Hepatic stellate cell (primary cell): Measurements from ENCODE around the gene LMF1.
"Not testable (repeated sequence)": the region's sequence is repeated elsewhere in the genome, so short reads cannot be mapped to it uniquely, and the experiment has no call there.

ENCODE experiments used
- DNase-seq: peaks from one replicate; pipeline ENCODE4 v3.0.0; 2011; ENCODE audit warnings: low spot score

Gene LMF1

DNA sequence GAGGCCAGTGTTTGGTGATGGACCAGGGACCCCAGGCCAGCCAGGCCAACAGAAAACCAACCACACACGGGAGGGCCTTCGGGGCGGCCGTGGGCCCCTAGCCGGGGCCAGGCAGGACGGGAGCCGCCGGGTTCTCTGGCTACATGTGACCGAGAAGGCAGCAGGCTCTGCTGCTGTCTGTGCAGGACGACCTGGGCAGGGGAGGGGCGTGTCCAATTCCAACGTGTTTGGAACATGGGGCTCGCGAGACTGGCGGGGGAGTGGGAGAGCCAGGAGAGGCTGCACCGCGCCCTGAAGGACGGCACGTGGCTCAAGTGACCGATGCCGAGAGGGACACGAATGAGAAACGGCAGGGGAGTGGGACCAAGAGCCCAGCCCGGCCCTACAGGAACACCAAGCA lies 75.4 kb downstream of the LMF1 start:
- no peak for DNase-seq

DNA sequence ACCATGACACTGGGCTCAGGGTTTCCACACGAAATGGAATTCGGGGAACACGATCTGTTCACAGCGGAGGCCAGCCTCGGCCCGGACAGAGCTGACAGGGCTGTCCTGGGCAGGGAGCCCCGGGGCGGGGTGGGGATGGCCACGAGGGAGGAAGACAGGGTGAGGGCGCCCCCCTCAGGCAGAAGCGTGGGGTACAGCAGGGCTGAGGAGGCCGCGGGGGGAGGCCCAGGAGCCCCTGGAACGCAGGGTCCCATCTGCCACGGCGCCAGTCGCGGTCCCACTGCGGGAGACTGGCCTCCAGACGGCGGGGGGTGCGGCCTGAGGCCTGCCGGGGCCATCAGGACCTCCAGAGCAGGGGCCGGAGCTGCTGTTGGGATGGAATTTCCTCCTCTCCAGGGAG lies 75.9 kb downstream of the LMF1 start:
- DNase-seq: no peak

DNA sequence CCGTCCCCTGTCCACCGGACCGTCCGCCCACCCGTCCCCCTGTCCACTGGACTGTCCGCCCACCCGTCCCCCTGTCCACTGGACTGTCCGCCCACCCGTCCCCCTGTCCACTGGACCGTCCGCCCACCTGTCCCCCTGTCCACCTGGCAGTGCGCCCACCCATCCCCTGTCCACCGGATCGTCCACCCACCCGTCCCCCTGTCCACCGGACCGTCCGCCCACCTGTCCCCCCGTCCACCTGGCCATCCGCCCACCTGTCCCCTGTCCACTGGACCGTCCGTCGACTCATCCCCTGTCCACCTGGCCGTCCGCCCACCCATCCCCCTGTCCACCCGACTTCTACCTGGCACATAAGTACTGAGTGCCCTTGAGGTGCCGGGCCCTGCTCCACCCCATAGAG lies 76.6 kb downstream of the LMF1 start:
- no peak for DNase-seq

DNA sequence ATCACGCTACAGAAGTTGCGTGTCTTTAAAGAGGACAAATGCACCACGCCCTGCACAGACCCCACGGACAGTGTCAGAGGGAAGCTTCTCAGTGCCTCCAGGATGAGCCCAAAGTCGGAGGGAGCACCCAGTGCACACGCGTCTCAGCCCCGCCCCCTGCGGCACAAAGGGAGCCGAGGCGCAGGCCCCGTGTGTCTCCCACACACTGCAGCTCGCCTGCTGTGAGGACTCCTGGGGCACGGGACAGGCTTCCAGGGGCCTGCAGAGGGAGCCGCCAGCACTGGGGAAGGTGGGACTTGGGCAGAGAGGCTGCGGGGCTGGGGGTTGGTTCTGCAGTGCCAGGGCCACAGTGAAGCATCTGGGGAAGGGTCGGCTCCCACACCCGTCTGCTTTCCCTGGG lies 77.4 kb downstream of the LMF1 start:
- DNase-seq: no peak

DNA sequence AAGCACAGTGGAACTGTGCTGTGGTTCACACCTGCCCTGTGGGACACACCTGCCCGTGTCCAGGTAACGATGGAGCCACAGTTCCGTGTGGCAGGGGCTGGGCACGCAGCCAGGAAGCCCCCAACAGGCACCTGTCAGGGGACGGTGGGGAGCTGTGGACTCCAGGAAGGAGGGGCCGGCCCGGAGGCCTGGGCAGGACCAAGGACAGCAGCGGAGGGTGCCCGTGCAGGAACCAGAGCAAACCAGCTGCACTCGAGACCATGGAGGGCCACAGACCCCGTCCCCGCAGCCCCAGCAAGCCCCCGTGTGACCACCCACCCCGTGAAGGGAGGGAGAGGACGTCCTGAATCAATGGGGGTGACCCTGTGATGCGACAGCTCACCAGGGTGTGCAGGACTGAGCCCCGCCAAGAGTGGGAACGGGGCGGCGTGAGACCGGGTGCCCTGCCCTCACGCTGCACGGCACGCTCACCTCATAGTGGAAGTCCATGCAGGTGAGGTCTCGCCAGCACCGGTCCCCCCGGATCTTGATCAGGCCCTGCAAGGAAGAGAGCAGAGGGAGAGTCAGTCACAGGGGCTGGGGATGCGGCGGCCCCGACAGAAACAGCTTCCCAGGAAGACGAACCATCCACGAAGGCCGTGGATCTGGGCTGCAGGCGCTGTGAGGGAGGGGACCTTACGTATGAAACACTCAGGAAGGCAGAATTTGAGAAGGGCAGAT lies 78.1 kb downstream of the LMF1 start:
- DNase-seq: no peak

DNA sequence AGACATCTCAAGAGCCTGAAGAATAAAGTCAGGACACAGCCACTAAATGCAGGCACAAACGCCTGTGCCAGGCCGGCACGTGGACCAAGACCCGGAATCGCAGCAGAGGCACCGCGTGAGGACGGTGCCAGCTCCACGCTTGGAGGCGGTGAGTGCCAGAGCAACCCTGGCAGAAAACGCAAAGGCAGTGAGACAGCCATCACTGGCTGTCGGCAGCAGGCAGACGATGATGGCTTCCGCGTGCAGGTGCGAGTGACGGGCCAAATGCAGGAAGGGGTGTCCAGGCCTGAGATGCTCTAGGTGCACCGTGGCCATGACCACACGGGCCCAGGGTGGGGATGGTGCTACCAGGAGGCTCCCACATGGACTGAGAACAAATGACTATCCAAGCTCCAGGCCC lies 78.8 kb downstream of the LMF1 start:
- no peak for DNase-seq

DNA sequence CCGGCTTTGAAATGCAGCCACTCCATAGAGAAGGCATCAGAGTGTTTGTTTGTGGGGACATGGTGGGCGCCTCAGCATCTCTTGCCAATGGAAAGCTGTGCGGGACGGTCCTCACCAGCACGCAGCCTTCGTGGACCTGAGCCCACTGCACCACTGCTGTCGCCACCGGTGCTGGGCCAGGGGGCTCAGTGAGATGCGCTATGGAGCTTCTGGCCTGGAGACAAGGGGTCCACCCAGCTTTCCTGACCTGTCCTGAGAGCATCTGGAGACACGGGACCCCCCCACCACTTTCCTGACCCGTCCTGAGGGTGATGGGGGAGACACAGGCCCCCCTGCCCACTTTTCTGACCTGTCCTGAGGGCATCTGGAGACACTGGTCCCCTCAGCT lies 79.4 kb downstream of the LMF1 start:
- no peak for DNase-seq

DNA sequence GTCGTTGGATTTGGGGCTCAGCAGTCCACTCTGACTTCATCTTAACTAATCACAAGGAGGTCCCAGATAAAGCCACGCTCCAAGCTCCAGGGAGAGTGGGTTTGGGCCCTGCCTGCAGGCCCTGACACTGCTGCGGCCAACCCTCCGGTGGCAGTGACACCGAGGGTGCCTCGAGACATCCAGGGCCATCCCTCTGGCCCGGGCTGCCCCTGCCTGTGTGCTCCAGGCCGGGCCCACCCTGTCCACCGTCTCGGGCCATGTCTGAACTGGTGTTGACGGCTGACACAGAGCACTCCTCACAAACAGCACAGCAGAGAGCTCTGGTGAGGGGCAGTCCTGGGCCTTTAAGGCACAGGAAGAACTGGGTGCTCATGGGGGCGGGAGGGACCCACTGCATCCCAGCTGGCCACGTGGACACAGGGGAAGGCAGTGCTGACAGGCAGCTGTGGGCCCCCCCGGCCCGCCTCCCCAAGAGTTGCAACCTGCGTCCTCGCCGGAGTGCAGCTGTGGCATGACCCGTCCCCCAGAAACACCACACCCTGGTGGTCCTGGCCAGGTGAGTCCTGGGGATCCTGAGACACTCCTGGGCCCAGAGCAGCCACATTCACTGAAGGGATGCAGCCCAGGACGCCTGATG lies 80.0 kb downstream of the LMF1 start:
- no peak for DNase-seq

DNA sequence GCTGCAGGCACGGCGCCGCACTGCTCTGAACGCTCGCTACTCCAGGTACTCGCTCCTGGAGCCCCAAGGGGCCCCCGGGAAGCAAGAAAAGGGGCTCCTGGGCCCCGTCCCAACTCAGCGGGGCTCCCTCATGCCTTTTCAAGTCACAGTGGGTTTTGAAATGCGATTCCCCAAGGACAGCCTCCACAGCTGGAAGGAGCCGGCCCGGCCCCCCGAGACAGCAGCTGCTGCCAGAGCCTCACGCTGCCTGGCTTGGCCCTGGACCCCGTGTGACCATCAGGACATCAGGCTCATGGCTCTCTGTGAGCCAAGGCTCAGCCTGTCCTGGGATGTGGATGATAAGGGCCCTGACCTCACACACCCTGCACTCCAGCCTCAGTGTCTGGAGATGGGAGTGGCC lies 80.6 kb downstream of the LMF1 start:
- DNase-seq: no peak

DNA sequence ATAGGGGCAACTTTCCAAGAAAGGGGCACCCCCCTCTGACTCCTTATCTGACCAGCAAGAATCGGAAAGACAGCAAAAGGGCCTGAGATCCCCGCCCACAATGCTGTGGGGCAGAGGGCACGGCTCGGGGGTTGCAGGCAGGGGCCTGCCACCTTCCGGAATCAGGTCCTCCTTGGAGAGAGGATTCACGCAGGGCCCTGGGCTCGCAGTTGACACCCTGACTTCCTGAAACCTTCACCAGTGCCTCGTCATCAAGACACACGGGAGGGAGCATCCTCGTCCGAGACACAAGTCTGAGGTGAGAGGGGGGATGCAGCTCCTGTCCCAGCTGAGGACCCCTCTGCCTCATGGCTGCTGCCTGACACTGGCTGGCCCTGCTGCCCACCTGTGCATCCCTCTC lies 81.2 kb downstream of the LMF1 start:
- no peak for DNase-seq

DNA sequence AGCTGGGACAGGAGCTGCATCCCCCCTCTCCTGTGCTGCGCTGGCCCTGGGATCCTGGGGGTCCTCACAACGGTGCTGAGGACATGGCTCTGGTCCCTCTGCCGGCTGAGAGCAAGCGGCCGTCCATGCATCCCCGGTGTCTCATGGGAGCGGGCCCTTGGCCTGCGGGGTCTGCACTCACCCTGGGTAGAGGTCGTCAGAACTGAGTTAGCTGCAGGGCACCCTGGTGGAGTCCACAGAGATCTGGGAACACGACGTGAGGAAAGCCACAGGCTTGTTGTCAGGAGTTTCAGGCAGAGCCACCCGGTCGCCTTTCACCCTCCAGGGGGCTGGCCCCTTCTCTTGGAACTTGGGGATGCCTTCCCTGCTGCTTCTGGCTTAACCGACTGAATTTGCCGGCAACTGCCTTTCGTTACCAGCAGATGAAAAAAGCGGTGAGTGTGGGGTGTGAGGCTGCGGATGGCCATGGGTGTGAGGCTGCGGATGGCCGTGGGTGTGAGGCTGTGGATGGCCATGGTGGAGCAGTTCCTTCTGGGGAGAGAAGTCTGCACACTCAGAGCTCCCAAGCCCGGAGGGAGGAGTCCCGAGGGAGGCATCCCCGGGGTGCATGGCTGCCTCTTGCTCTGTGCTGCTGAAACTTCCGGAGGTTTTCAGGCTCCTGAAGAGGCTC lies 81.7 kb downstream of the LMF1 start:
- no peak for DNase-seq

DNA sequence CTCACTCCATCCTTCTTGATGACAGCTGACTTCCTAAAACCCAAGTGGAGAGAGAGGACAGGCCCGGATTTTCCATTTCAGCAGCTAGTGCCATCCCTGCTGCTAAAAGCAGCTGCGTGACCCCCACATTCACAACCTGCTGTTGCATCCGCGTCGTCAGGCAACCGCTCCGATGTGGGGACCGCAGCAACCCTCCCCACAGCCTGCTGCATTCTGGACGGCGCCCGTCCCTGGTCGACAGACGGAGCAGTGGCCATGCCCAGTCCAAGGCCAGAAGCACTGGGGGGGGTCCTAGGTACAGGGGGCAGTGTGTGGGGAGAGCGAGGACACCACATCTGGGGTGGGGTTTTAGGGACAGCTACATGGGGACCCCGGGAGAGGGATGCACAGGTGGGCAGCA lies 82.3 kb downstream of the LMF1 start:
- not testable (repeated sequence) for DNase-seq

DNA sequence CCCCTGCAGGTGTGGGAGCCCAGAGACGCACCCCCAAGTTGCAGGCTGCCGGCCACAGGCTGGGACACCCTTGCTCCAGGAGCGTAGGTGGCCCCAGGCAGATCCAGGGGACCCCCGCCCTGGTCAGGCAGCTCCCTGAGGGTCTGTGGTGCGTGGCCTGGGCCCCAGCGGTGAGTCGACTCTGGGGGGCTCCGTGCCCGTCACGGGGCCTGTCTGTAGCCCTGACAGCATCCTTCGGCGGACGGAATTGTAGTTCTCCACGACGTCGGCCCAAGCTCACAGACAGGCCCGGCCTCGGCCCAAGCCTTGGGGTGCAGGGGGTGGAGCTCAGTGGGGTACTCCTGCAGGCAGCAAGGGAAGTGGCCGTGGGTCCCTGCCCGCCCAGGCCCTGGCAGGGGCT lies 82.9 kb downstream of the LMF1 start:
- no peak for DNase-seq

DNA sequence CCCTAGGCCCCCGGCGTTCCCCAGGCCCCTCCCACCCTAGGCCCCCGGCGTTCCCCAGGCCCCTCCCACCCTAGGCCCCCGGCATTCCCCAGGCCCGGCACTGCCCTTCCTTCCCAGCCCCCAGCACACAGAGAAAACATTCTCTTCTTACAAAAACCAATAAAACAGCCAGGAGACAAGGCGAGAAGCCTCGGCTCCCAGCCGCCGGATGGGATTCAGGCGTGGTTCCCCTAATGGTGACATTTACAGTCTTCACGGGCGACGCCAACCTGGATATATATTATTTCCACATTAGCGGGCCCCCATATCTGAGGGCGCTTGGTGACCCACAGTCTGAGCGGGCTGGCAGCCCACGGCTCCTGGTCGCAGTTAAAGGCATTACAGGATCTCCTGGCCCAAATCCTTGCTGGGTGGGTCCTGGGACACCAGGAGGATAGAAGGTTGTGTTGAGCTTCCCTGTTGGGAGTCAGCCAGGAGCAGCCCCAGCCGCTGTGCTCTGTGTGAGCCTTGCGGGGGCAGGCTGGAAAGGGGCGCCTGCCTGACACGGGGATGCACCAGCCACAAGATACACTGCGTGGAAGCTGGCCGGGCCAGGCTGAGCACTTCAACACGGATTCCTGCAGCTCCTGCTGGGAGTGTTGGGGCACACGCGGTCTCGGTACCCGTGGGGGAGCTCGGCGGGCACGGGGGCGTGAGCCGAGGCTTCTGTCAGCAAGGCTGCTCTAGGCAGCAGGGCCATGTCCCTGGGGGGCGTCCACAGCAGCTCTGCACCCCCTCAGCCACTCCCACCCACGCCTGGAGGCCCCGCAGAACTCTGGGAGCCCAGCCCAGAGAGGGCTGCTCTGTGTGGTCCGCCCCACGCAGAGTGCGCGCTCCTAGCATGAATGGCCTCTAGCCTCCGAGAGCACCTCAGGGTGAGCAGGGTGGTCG lies 83.7 kb downstream of the LMF1 start:
- DNase-seq: no peak

DNA sequence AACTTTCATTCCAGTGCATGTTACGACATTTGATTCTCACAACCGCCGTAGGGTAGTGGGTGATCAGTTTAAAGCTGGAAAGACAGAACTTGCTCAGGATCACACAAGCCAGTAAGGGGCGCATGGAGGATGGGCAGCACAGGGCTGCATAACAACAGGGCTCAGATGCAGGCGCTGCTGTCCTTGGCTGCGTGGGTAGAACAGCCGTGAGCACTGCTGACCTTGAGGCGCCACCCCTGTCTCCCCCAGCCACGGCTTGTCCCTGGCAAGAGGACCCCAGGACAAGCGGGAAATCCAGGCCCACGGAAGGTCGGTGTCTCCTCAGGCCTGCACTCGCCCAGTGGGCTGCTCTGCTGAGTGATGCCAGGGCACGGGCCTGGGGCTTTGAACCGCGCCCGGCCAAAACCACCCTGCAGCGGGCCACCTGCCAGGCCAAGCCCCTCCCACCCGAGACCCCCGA lies 84.7 kb downstream of the LMF1 start:
- DNase-seq: no peak

DNA sequence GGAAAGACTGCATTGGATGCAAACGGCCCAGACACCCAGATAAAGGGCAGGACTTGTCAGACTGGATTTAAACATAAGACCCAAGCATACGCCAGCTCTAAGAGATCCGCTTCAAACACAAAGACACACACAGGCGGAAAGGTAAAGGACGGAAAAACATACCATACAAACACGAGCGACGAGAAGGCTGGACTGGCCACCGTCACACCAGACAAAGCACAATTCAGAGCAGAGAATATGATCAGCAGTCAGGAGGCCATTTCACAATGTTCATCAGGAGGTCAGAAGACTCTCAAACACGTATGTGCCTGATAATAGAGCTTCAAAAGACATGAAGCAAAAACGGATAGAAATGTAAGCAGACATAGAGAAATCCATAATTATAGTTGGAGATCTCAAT lies 85.4 kb downstream of the LMF1 start:
- no peak for DNase-seq

DNA sequence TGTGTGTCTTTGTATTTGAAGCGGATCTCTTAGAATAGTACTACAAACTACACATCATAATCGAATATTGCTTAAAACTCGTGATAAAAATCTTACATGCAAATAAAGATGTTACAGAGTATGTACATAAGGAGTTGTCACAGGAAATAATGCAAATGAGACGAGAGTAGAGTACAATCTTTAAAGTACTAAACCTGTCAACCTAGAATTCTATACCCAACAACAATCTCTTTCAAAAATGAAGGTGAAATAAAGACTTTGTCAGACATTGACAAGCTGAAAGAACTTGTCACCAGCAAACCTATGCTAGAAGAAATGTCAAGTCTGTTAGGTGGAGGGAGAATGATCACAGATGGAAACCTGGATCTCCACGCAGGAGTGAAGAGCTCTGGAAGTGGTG lies 86.6 kb downstream of the LMF1 start:
- DNase-seq: no peak

DNA sequence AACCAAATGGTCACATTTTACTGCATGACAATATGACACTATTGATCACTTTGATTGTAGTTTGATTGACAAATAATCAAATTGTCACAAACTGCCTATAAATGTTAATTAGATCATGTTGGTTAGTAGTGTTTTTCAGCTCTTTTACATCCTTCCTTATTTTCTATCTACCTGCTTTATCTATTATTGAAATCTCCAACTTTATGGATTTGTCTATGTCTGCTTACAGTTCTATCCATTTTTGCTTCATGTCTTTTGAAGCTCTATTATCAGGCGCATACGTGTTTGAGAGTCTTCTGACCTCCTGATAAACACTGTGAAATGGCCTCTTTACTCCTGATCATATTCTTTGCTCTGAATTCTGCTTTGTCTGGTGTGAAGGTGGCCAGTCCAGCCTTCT lies 87.0 kb downstream of the LMF1 start:
- no peak for DNase-seq

DNA sequence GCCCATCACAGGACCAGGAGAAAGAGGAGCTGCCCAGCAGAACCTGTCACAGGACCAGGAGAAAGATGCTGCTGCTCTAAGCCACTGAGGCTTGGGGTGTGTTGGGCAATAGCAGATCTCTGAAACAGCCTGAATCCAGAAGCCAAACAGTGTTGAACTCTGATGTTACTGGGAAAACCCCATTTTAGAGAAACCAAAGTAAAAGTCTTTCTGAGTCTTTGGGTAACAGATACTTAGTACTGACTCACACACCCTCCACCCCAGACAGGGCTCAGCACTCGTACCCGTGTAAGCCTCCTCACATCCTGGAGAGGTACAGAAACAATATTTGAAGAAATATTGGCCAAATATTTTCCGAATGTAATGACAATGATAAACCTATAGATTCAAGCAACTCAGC lies 87.4 kb downstream of the LMF1 start:
- DNase-seq: no peak

DNA sequence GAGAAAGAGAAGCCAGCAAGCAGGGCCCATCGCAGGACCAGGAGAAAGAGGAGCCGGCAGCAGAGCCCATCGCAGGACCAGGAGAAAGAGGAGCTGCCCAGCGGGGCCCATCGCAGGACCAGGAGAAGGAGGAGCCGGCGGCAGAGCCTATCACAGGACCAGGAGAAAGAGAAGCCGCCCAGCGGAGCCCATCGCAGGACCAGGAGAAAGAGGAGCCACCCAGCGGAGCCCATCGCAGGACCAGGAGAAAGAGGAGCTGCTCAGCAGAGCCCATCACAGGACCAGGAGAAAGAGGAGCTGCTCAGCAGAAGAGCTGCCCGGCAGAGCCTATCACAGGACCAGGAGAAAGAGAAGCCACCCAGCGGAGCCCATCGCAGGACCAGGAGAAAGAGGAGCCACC lies 88.1 kb downstream of the LMF1 start:
- DNase-seq: not testable (repeated sequence)

DNA sequence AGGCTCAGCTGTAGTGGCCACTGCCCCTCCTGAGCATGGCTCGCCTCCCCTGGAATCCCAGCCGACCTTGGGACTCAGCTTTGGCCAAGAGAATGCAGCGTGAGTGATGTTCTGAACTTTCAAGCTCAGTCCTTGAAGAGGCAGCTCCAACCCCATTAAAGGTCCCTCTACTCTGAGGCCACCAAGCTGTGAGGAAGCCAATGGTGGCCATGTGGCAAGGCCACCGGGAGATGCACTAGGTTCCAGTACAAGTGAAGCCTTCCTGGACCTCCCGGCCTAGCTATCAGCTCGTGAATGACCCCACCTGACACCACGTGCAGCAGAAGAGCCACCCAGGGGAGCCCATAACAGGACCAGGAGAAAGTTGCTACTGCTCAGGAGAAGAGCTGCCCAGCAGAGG lies 88.5 kb downstream of the LMF1 start:
- DNase-seq: no peak
